HCT116 (cell line): ENCODE data around the gene ITGA2B. TPM values are rescaled to one million over a fixed set of nuclear protein-coding genes. Genes with fewer than 3 reads are reported as not detected.

Experiments used
- ATAC-seq: fragments of 200-7000 bp; cut with Tn5 transposase; 2 replicates; pipeline ENCODE4 v1.9.1; 2020; ENCODE audit warnings: mild to moderate bottlenecking, moderate library complexity
- BruUV-seq: library from RNA; stranded (reverse); fragments of 400-500 nt; replicated peaks from 2 replicates; lab custom pipeline; 2021; lab: Mats Ljungman, UMichigan
- CTCF ChIA-PET: fragments of 300-600 bp; sonication (Branson Sonifier 250); formaldehyde crosslinking; loops from one replicate; lab custom pipeline; 2021; ENCODE audit warnings: antibody characterized with exemption; lab: Charles Lee
- POLR2A ChIA-PET: fragments of 300-600, 350-600 bp; sonication (Branson Sonifier 250); formaldehyde crosslinking; loops from one replicate; lab custom pipeline; 2021; ENCODE audit warnings: antibody characterized with exemption; lab: Charles Lee
- RAD21 ChIA-PET, 2 experiments: fragments of 300-600 bp; sonication (Branson Sonifier 250); formaldehyde crosslinking; loops; one replicate each; lab custom pipeline; 2023; ENCODE audit warnings: low total read pairs in 2 of 2; ENCODE audit not compliant: uncharacterized antibody in 2 of 2, unreplicated experiment in 2 of 2, low non-redundant PET in 1 of 2; lab: Charles Lee
- DNase-seq: peaks from one replicate; pipeline ENCODE4 v3.0.0-alpha.2; 2010; ENCODE audit warnings: low read depth, low spot score
- H2AFZ ChIP-seq: fragments of 200-600 bp; shearing (Covaris generic), sonication (generic); 2 replicates; pipeline ENCODE4 v1.6.1; 2017; ENCODE audit warnings: low read depth, mixed run types, mixed read lengths, antibody characterized with exemption, low read length; ENCODE audit not compliant: poor library complexity, severe bottlenecking
- H3K27ac ChIP-seq: 2 replicates; pipeline ENCODE4 v1.5.1; 2012; ENCODE audit warnings: low read depth, low read length
- H3K27me3 ChIP-seq: fragments of 200-600 bp; sonication (generic); 2 replicates; pipeline ENCODE4 v1.6.1; 2016; ENCODE audit warnings: mixed run types, low read length, mixed read lengths; ENCODE audit not compliant: insufficient read depth
- H3K36me3 ChIP-seq, 2 experiments: fragments of 200-500 bp in 1 of 2; fragments of 200-600 bp in 1 of 2; sonication (Bioruptor generic) in 1 of 2; sonication (generic) in 1 of 2; 2 replicates each; pipeline versions ENCODE4 v1.5.1 to v1.6.1; 2014 to 2016; ENCODE audit warnings: low read length in 2 of 2, inconsistent platforms in 1 of 2, mixed read lengths in 1 of 2, mixed run types in 1 of 2; ENCODE audit not compliant: insufficient read depth in 2 of 2, control insufficient read depth in 1 of 2
- H3K4me1 ChIP-seq, 2 experiments: fragments of 200-600 bp in 1 of 2; sonication (generic) in 1 of 2; 2 replicates each; pipeline versions ENCODE4 v1.5.1 to v1.6.1; 2012 to 2017; ENCODE audit warnings: low read length in 2 of 2, inconsistent platforms in 1 of 2, mild to moderate bottlenecking in 1 of 2, mixed read lengths in 1 of 2, mixed run types in 1 of 2, moderate library complexity in 1 of 2; ENCODE audit not compliant: insufficient read depth in 2 of 2, control insufficient read depth in 1 of 2
- H3K4me2 ChIP-seq: fragments of 200-600 bp; sonication (generic); 2 replicates; pipeline ENCODE4 v1.6.1; 2017; ENCODE audit warnings: mixed run types, low read length, mixed read lengths
- H3K4me3 ChIP-seq, 2 experiments: fragments of 200-600 bp in 1 of 2; sonication (generic) in 1 of 2; replicated peaks in 1 of 2; 2 replicates each; pipeline ENCODE4 v1.5.1; 2011 to 2016; ENCODE audit warnings: low read length in 2 of 2, control low read depth in 1 of 2, low read depth in 1 of 2, mild to moderate bottlenecking in 1 of 2, mixed read lengths in 1 of 2, mixed run types in 1 of 2
- H3K79me2 ChIP-seq: fragments of 200-600 bp; sonication (generic); 2 replicates; pipeline ENCODE4 v1.6.1; 2017; ENCODE audit warnings: mild to moderate bottlenecking, mixed run types, low read length, moderate library complexity, mixed read lengths; ENCODE audit not compliant: insufficient read depth
- H3K9ac ChIP-seq: fragments of 200-600 bp; sonication (generic); 2 replicates; pipeline ENCODE4 v1.6.1; 2016; ENCODE audit warnings: low read length, mixed read lengths
- H3K9me2 ChIP-seq: fragments of 200-600 bp; sonication (generic), shearing (Covaris generic); 2 replicates; pipeline ENCODE4 v1.6.1; 2017; ENCODE audit warnings: mixed run types, mild to moderate bottlenecking, moderate library complexity; ENCODE audit not compliant: insufficient read depth
- H3K9me3 ChIP-seq, 2 experiments: fragments of 200-500 bp in 1 of 2; fragments of 200-600 bp in 1 of 2; sonication (Bioruptor generic) in 1 of 2; sonication (generic) in 1 of 2; 2 replicates each; pipeline ENCODE4 v1.6.1; 2014 to 2017; ENCODE audit warnings: low read length in 2 of 2, mixed read lengths in 2 of 2, inconsistent platforms in 1 of 2, low read depth in 1 of 2, mild to moderate bottlenecking in 1 of 2, mixed run types in 1 of 2, moderate library complexity in 1 of 2; ENCODE audit not compliant: control insufficient read depth in 1 of 2, insufficient read depth in 1 of 2
- H4K20me1 ChIP-seq: fragments of 200-600 bp; sonication (generic), shearing (Covaris generic); 2 replicates; pipeline ENCODE4 v1.6.1; 2017; ENCODE audit warnings: mixed run types, mild to moderate bottlenecking, moderate library complexity; ENCODE audit not compliant: insufficient read depth
- ATF3 ChIP-seq: IDR thresholded peaks from 2 replicates; pipeline ENCODE4 v1.6.1; 2012
- CBX3 ChIP-seq: IDR thresholded peaks from 2 replicates; pipeline ENCODE4 v1.6.1; 2012; ENCODE audit warnings: low read depth
- CEBPB ChIP-seq: IDR thresholded peaks from 2 replicates; pipeline ENCODE4 v1.6.1; 2012; ENCODE audit warnings: low read depth
- EGR1 ChIP-seq: IDR thresholded peaks from 2 replicates; pipeline ENCODE4 v1.6.1; 2012; ENCODE audit warnings: low read depth
- ELF1 ChIP-seq: IDR thresholded peaks from 2 replicates; pipeline ENCODE4 v1.6.1; 2012; ENCODE audit warnings: low read depth, borderline replicate concordance
- EZH2 ChIP-seq: fragments of 200-600 bp; sonication (generic); IDR thresholded peaks from 2 replicates; pipeline ENCODE4 v1.6.1; 2017; ENCODE audit warnings: antibody characterized with exemption, mixed run types
- EZH2phosphoT487 ChIP-seq: fragments of 200-600 bp; IDR thresholded peaks from 2 replicates; pipeline ENCODE4 v1.6.1; 2018; ENCODE audit warnings: antibody characterized with exemption, borderline replicate concordance
- MAX ChIP-seq: IDR thresholded peaks from 2 replicates; pipeline ENCODE4 v1.6.1; 2012
- POLR2A ChIP-seq: IDR thresholded peaks from 2 replicates; pipeline ENCODE4 v1.7.0; 2011; ENCODE audit warnings: borderline replicate concordance; ENCODE audit not compliant: insufficient read depth, insufficient read length; ENCODE audit errors: extremely low read depth
- POLR2AphosphoS5 ChIP-seq: IDR thresholded peaks from 2 replicates; pipeline ENCODE4 v1.6.1; 2011; ENCODE audit warnings: mild to moderate bottlenecking, low read depth, low read length, moderate library complexity
- REST ChIP-seq: IDR thresholded peaks from 2 replicates; pipeline ENCODE4 v1.6.1; 2012; ENCODE audit warnings: low read depth
- SIN3A ChIP-seq: IDR thresholded peaks from 2 replicates; pipeline ENCODE4 v1.6.1; 2012; ENCODE audit warnings: low read depth
- SP1 ChIP-seq: IDR thresholded peaks from 2 replicates; pipeline ENCODE4 v1.6.1; 2012; ENCODE audit warnings: low read depth
- TCF7L2 ChIP-seq: IDR thresholded peaks from 2 replicates; pipeline ENCODE4 v1.7.0; 2011; ENCODE audit warnings: borderline replicate concordance, inconsistent platforms; ENCODE audit not compliant: insufficient read depth, insufficient read length; ENCODE audit errors: extremely low read depth
- ZBTB33 ChIP-seq: IDR thresholded peaks from 2 replicates; pipeline ENCODE4 v1.6.1; 2011; ENCODE audit warnings: mild to moderate bottlenecking, low read length, moderate library complexity; ENCODE audit not compliant: insufficient replicate concordance; ENCODE audit errors: extremely low read depth
- ZFX ChIP-seq: fragments of 450-650 bp; IDR thresholded peaks from 2 replicates; pipeline ENCODE4 v1.6.1; 2017
- ZNF274 ChIP-seq: fragments of 200-500 bp; sonication (Bioruptor generic); IDR thresholded peaks from 2 replicates; pipeline ENCODE4 v1.6.1; 2014; ENCODE audit warnings: mild to moderate bottlenecking, low read depth, low read length, inconsistent platforms
- intact Hi-C: fragments of 100-400 bp; cut with micrococcal nuclease; formaldehyde crosslinking; loops from 2 replicates; pipeline ENCODE4 v1.10.0; 2022
- total RNA-seq: library from RNA; stranded (reverse); gene quantifications from one replicate; pipeline ENCODE4 v1.2.1, GENCODE V29; 2021; ENCODE audit not compliant: unreplicated experiment

The ITGA2B gene
- total RNA-seq, 1 experiment from 2014 or later = 7.6 TPM

GRCh38 chr17:44326861-44327444, 62.5 kb downstream of the ITGA2B start (continued):
- peak; percentile 78 for TF ChIP-seq POLR2AphosphoS5
- no peak for TF ChIP-seq ELF1
- TF ChIP-seq SIN3A = peak; percentile 79; the same call in 1 of the 2 replicates
- TF ChIP-seq CEBPB = no peak
- no peak for TF ChIP-seq ZNF274
- peak; percentile 73; the same call in 1 of the 2 replicates for TF ChIP-seq CBX3
- TF ChIP-seq SP1 = peak; percentile 97
- no peak for TF ChIP-seq ZFX
- peak; percentile 99 for TF ChIP-seq MAX
- TF ChIP-seq EZH2phosphoT487 = no peak

- ChIA-PET RAD21 (no interaction called here), CTCF (interaction anchor here (1.2 to 1.7 kb wide), 3 partner anchors 21 to 114 kb away, joined by 5 to 7 read pairs (median 6); partner anchors contain the start of genes GRN and UBTF), POLR2A (interaction anchor here (0.6 to 2.0 kb wide), 6 partner anchors 10 to 115 kb away, joined by 3 to 6 read pairs (median 3); partner anchors contain the start of gene GRN)
- H3K27ac ChIP-seq = peak within 1 kb of the TSS; percentile 98
- H3K9me2 ChIP-seq = no peaks in the 10 kb centered on the region
- H3K9ac ChIP-seq = peak within 1 kb of the TSS; percentile 97
- no peaks in the 10 kb centered on the region for H4K20me1 ChIP-seq
- H3K9me3 ChIP-seq = no peaks in the 10 kb centered on the region
- H3K4me2 ChIP-seq = peak within 1 kb of the TSS; percentile 77
- H3K79me2 ChIP-seq = peaks cover 55% of the 10 kb centered on the region
- DNase-seq (peak; percentile 84), ATAC-seq (peak; percentile 75)
- no TSS peak for BruUV-seq
- peak within 1 kb of the TSS; percentile 85 to 87 for H3K4me3 ChIP-seq
- H3K4me1 ChIP-seq = peaks cover 15 to 30% of the 10 kb centered on the region in 2 experiments
- no peak within 1 kb of the TSS for H2AFZ ChIP-seq
- intact Hi-C loops = loop anchor here (2.0 kb wide), 1 partner anchor 76 kb away; no protein-coding TSS in a partner anchor
- H3K36me3 ChIP-seq = peaks cover 18 to 29% of the 10 kb centered on the region in 2 experiments; a peak in 3 of 4 replicates
- no peaks in the 10 kb centered on the region for H3K27me3 ChIP-seq
- TF ChIP-seq EZH2phosphoT487 = no peak
- TF ChIP-seq ZNF274 = no peak
- no peak for TF ChIP-seq REST
- no peak for TF ChIP-seq ATF3
- peak; percentile 77; the same call in 1 of the 2 replicates for TF ChIP-seq EGR1
- peak; percentile 44 for TF ChIP-seq ZBTB33
- no peak for TF ChIP-seq EZH2
- TF ChIP-seq SP1 = peak; percentile 92
- TF ChIP-seq POLR2AphosphoS5 = peak; percentile 94
- TF ChIP-seq TCF7L2 = no peak
- TF ChIP-seq ZFX = peak; percentile 91; the same call in 1 of the 2 replicates
- TF ChIP-seq SIN3A = no peak; the same call in 1 of the 2 replicates
- peak; percentile 87 for TF ChIP-seq POLR2A
Measured at GRCh38 chr17:44324571-44325275, 64.7 kb downstream of the ITGA2B start, which contains the start of gene SLC25A39. Gene SLC25A39 (minus strand): TSS chr17:44324823. CDS start chr17:44323562, 1,261 bp downstream.
